GM12891 (cell line): Measurements from ENCODE around the gene OTX1.

Experiments used
- PAX5 ChIP-seq: IDR thresholded peaks from 2 replicates; pipeline ENCODE4 v1.6.1; 2011; ENCODE audit warnings: low read length, moderate library complexity, mild to moderate bottlenecking; ENCODE audit not compliant: insufficient read depth, severe bottlenecking
- POLR2A ChIP-seq: IDR thresholded peaks from 2 replicates; pipeline ENCODE4 v1.6.1; 2011; ENCODE audit warnings: low read depth, low read length, control low read depth
- POLR2AphosphoS5 ChIP-seq: IDR thresholded peaks from 2 replicates; pipeline ENCODE4 v1.6.1; 2011; ENCODE audit warnings: low read depth, low read length, control low read depth
- POU2F2 ChIP-seq: IDR thresholded peaks from 2 replicates; pipeline ENCODE4 v1.6.1; 2011; ENCODE audit warnings: low read depth, mild to moderate bottlenecking, control low read depth, low read length, moderate library complexity
- SPI1 ChIP-seq: IDR thresholded peaks from 2 replicates; pipeline ENCODE4 v1.6.1; 2011; ENCODE audit warnings: low read depth, low read length, control low read depth
- TAF1 ChIP-seq: IDR thresholded peaks from 2 replicates; pipeline ENCODE4 v1.6.1; 2011; ENCODE audit warnings: low read depth, low read length, control low read depth

- TF ChIP-seq POLR2AphosphoS5 (no peak), TAF1 (no peak), POLR2A (no peak), POU2F2 (no peak), SPI1 (no peak), PAX5 (no peak)
Measured at GRCh38 chr2:63052411-63053080, 1.9 kb downstream of the OTX1 start.
